Thyroid gland (tissue), 4 donors: ENCODE measurements around the gene UBAP1.

ENCODE experiments used
- POLR2A ChIP-seq, 2 donors: fragments of 450-650 bp; IDR thresholded peaks; one replicate each; pipeline ENCODE4 v1.6.1; 2017; ENCODE audit warnings: antibody characterized with exemption in 2 of 2, mild to moderate bottlenecking in 2 of 2, moderate library complexity in 1 of 2
- TF ChIP-seq, protein P1 (sequence below), 6 experiments: fragments of 200-600 bp in 3 of 6; fragments of 450-650 bp in 3 of 6; sonication (generic) in 3 of 6; IDR thresholded peaks; one replicate each; pipeline ENCODE4 v1.5.1; 2016 to 2019; ENCODE audit warnings: antibody characterized with exemption in 6 of 6, mild to moderate bottlenecking in 2 of 6, inconsistent platforms in 1 of 6, moderate library complexity in 1 of 6

DNA sequence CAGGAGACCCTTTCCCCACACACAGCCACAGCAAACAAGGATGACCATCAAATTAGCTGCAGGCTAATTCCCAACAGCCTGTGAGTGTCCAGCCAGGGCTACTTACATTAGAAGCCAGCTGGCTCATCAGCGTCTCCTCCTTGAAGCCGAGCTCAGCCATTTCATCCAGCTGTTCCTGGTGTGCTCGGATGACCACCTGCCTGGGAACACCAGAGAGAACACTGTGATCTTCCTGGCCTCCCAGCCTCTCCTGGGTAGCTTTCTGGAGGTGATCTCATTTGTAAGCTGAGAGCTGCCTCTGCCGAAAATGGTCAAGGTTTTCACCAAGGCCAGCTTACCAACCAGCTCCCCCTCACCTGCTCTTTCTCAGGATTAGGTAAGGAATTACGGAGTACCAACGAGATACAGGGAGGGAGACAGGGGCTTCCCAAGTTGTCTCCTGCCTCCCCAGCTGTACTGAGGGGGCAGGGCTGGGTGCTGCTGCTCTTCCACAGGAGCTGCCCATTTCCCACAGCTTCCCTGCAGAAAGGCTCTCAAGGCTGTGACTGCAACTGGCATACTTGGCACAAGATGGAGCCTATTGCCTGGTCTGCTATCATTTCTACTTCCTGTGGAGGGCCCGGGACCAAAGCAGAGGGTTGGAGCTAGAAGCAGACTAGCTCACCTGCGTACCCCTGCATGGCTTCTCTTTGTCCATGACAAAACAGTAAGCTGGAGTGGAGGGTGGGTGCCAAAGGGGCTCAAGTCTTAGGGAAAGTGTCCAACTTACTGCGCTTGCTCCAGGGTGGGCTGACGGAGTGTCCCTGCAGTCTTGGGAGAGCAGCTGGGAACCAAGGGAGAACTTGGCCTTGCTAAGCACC lies 76.4 kb downstream of the UBAP1 start:
- TF ChIP-seq, protein P1, sequence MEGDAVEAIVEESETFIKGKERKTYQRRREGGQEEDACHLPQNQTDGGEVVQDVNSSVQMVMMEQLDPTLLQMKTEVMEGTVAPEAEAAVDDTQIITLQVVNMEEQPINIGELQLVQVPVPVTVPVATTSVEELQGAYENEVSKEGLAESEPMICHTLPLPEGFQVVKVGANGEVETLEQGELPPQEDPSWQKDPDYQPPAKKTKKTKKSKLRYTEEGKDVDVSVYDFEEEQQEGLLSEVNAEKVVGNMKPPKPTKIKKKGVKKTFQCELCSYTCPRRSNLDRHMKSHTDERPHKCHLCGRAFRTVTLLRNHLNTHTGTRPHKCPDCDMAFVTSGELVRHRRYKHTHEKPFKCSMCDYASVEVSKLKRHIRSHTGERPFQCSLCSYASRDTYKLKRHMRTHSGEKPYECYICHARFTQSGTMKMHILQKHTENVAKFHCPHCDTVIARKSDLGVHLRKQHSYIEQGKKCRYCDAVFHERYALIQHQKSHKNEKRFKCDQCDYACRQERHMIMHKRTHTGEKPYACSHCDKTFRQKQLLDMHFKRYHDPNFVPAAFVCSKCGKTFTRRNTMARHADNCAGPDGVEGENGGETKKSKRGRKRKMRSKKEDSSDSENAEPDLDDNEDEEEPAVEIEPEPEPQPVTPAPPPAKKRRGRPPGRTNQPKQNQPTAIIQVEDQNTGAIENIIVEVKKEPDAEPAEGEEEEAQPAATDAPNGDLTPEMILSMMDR (IDR thresholded peaks at IDR 0.05), result no peak
- TF ChIP-seq POLR2A (IDR thresholded peaks at IDR 0.05), result no peak
